HG02840 (cell line): ENCODE measurements around the gene FASTKD1.
"Not testable (repeated sequence)": the region's sequence is repeated elsewhere in the genome, so short reads cannot be mapped to it uniquely, and the experiment has no call there.

Source experiments
- ATAC-seq: cut with Tn5 transposase; IDR thresholded peaks from one replicate; pipeline ENCODE4 v1.9.1; 2021; ENCODE audit warnings: mild to moderate bottlenecking, moderate library complexity, moderate number of reproducible peaks; ENCODE audit not compliant: unreplicated experiment, low FRiP score

The FASTKD1 gene

DNA sequence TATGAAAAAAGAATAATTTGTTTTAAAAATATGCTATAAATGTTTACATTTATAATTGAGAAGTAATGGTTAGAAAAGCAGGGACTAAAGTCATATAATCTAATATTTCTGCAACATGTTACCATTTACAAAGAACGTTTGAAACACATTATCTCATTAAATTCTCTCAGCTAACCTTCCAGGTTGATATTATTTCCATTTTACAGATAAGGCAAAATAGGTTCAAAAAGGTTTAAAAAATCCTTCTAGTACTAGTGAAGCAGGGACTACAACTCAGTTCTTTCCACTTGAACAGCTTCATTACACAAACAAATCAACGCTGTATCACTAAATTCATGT, 875 bp downstream of the FASTKD1 start:
- ATAC-seq, result no peak

DNA sequence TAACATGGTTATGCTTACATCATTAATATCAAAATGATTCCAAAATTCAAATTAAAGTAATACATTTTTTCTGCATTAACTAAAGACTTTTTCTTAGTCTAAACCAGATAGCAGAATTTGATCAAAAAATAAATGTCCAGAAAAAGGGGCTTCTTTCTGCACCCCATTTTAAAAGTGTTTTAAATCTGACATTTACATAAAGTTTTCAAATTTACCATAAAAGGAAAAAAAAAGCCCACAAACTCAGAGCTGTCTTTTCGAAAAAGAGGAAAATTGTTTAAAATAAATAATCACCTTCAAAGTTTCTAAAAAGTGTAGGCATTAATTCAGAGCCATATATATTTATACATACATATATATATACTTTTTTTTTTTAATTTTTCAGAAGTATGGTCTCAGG, 1.5 kb downstream of the FASTKD1 start:
- no peak for ATAC-seq

DNA sequence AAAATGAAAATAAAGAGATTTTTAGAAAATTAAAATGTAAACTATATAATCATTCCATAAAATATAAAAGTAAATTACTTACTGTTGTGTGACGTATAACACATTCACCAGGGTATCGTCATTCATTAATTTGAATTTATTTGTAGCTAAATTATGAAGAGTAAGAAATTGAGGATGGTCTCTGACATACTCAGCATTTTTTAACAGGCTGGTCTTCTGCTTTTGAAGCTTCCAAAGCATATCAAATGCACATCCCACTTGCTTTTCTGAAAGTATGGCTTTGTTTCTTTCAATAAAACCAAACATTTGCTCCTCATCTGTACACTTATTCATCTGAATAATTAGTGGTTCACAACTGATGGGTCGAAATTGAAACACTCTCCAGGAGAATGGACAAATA, 2.1 kb downstream of the FASTKD1 start:
- no peak for ATAC-seq

DNA sequence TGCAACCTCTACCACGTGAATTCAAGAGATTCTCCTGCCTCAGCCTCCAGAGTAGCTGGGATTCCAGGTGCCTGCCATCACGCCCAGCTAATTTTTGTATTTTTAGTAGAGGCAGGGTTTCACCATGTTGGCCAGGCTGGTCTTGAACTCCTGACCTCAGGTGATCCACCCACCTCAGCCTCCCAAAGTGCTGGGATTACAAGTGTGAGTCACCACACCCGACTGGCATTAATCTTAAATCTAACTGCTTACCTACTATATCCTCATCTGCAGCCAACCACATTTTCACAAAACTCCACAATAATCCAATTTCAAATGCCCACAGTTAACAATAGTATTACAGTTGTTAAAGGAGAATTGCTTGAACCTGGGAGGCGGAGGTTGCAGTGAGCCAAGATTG, 2.9 kb downstream of the FASTKD1 start:
- not testable (repeated sequence) for ATAC-seq

DNA sequence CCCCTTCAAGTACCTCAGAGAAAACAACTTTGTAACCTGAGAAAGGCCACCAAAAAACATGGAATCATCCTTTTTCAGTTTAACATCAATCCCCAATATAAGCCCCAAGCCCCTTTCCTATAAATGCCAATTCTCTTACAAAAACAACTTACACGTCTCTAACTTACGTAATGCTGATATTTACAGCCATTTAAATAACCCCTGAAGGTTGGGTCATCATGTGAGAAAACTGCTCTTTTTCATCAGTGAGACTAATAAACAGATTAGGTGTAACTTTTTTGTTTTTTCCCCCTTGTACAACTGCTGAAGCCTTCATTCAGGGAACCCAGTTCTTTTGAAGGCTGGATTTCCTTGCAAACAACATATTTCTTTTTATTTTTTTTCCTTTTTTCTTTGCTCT, 3.7 kb downstream of the FASTKD1 start:
- no peak for ATAC-seq

DNA sequence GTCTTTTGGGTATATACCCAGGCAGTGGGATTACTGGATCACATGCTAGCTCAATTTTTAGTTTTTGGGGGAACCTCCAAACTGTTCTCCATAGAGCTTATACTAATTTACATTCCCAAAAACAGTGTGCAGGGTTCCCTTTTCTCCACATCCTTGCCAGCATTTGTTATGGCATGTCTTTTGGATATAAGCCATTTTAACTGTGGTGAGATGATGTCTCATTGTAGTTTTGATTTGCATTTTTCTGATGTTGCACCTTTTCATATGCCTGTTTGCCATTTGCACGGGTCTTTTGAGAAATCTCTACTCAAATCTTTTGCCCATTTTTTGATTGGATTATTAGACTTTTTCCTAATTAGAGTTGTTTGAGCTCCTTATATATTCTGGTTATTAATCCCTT, 8.0 kb downstream of the FASTKD1 start:
- ATAC-seq, result no peak

DNA sequence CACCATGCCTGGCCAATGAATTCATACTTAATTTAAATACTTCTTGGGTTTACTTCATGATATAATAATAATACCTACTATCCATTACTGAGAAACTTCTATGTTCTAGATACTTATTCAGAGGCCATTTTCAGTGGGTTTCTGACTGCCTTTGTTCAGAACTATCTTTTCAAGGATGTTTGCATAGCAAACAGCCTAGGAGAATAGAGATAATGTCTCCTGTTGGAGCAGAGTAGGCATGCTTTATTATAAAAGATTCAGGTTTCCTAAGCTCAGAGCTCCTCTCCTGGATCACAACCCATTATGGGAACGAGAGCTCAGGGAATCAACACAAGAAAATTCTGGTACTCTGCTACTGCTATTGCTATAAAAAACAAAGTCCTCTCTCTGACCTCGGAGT, 11.1 kb downstream of the FASTKD1 start:
- ATAC-seq, result no peak

DNA sequence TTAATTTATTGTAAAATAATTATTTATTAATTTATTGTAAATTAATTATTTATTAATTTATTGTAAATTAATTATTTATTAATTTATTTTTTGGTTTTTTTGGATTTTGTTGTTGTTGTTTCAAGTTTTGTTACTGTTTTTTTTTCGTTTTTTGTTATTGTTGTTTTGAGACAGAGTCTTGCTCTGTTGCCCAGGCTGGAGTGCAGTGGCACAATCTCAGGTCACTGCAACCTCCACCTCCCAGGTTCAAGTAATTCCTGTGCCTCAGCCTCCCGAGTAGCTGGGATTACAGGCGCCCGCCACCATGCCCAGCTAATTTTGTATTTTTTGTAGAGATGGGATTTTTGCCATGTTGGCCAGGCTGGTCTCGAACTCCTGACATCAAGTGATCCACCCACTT, 11.6 kb downstream of the FASTKD1 start:
- ATAC-seq, result not testable (repeated sequence)

DNA sequence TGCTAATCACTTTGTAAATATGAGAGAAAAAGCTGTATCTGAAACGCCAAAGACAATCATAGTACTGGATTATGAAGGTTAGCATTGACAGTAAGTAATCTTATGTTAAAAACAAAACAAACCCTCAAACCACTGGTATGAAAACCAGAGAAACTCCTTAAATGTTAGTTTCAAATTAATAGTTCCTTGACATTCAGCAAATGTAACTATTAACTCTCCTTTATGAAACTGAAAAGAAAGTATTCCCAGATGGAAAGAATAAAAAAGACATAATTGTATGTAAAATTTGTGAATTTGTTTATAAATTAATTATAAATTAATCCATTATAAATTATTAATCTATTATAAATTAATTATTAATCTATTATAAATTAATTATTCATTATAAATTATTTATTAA, 12.3 kb downstream of the FASTKD1 start:
- ATAC-seq, result no peak

DNA sequence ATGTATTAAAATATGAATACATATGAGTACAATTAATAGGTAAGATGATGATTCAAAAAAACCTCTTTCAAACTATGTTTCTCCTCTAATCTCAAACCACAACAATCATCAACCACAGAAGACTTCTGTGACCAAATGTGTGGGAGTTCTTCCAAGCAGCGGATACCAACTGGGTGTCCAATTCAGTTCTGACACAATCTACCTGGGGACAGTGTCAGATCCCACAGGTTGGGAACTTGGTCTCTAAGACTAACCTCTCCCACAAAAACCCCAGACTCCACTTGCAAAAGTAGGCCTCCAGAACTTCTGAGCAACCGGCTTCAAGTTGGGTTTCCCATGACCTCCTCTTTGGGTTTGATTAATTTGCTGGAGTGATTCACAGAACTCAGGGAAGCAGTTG, 26.9 kb downstream of the FASTKD1 start:
- no peak for ATAC-seq

DNA sequence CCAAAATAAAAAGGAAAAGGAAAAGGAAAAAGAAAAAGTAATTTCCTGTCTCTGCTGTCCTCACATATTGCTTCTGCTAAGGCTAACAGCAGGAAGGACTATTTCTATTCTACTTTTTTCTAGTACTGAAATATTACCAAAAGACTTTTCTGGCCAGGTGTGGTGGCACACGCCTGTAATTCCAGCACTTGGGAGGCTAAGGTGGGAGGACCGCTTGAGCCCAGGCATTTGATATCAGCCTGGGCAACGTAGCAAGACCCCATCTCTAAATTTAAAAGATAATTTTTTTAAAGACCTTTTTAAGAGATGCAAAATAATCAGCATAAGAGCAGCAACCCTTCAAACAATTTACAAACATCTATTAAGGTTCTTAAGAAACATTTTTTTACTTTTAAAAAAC, 31.2 kb downstream of the FASTKD1 start:
- no peak for ATAC-seq

DNA sequence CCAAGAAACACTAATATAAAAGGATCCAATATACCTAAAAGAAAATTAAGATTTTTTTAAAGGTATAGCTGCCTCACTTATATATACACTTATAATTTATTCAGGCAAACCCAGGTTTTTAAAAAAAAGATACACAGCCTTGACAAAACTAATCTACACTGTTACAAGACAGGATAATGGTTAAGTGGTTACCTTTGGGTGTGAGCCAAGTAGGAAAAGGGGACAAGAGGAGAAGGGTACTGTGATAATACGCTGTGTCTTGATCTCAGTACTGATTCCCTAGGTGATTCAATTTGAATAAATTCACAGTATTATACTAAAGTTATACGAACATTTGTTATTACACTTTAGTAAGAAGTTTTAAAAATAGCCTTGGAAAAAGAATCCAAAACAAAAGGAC, 33.5 kb downstream of the FASTKD1 start:
- no peak for ATAC-seq

DNA sequence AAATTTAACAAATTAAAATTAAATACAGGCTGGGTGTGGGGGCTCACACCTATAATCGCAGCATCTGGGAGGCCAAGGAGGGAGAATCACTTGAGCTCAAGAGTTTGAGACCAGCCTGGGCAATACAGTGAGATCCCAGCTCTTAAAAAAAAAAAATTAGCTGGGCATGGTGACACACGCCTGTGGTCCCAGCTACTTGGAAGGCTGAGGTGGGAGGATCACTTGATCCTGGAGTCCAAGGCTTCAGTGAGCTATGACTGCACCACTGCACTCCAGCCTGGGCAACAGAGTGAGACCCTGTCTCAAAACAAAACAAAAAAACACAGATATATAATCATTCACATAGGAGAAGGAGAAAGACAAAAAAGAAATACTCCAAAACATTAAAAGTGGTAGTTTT, 34.2 kb downstream of the FASTKD1 start:
- not testable (repeated sequence) for ATAC-seq

DNA sequence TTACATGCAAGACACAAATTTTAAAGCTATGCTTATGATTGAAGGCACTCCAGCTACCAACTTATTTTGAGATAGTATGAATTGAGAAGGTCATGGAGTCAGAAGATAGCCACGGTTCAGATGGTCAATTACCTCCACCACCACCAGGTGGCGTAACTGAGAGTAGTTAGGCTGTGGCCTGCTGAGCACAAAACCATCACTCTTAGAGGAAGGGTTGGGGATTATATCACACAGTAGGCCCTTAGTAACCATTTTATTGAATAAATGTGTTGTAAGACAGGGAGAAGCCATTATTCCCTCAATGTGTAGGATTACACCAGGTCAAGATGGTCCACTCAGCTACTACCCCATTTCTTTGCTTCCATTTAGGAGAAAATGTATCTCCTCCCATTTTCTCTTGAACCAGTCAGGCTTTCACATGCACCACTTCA, 45.4 kb downstream of the FASTKD1 start:
- ATAC-seq, result no peak

DNA sequence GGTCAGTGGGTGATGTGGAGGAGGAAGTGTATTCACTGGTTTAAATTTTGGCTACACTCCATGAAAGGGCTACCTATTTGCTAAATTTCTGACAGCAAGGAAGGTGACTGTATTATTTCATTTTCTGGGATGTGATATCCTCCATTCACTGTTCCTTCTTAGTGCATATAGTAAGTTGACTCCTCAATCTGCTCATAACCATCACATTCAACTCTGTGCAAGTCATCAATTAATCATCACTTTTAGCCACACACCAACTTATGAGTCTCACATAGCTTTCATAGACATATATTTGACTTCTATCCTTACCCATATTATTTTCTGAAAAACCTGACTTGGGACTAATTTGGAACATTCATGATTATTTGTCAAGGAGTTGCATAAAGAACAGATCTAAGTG, 47.2 kb downstream of the FASTKD1 start:
- ATAC-seq, result no peak

DNA sequence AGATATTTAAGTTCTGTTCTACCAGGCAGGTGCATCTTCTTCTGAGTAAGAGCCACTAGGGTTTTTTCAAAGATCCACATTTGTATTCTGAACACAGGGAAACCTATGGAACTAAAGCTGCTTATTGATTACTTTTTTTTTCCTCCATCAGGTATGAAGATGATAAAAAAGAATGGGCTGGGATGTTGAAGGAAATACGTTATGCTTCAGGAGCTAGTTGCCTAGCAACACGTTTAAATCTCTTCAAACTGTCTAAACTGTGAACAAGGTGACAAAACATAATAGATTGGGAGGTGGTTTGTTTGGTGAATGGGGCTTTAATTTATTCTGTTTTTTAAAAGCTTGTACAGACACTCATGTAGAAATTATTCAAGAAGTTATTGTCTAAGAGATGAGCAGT, 48.2 kb downstream of the FASTKD1 start:
- no peak for ATAC-seq

DNA sequence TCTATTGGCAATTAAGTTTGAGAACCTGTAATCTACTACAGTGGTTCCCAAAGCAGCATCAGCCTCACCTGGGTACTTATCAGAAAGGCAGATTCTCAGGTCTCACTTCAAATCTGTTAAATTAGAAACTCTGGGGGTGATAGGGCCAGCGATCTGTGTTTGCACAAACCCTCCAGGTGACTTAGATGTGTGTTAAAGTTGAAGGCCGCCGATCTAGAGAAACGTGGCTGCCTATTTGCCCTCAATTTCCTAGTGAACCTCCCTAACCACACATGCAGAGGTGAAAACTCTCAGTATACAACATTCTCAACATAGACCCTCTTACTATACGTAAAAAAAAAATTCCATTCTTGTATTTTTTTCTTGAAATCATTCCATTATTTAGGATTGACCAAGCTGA, 50.0 kb downstream of the FASTKD1 start:
- no peak for ATAC-seq

DNA sequence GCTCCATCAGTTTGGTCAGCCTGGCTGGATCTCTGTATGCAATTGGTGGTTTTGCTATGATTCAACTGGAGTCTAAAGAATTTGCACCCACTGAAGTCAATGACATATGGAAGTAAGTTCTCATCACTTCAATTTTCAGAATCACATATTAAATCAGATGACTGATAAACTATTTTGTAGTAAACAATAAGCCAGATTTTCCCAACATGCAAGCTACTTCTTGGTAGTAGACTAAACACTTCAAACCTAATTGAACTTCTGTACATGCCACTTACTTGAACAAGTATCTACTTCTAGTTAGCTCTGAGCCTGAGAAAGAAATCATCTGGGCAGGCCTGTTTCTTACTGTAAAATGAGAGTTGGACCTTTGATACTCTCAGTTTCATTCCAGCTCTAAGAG, 52.8 kb downstream of the FASTKD1 start:
- no peak for ATAC-seq

DNA sequence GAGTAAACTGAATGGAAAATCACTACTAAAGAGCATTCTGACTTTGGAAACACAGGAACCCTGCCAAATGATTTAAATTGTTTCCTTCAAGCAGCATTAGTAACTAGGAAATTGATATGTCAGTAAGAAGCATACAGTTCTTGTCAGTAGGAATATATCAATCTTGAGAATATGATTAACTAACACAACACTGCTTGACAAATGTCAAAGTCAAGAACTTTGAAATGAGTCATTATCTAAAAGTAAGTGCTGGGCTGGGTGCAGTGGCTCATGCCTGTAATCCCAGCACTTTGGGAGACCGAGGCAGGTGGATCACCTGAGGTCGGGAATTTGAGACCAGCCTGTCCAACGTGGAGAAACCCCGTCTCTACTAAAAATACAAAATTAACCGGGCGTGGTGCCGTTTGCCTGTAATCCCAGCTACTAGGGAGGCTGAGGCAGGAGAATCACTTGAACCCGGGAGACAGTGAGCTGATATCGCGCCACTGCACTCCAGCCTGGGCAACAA, 57.1 kb downstream of the FASTKD1 start:
- ATAC-seq, result not testable (repeated sequence)

DNA sequence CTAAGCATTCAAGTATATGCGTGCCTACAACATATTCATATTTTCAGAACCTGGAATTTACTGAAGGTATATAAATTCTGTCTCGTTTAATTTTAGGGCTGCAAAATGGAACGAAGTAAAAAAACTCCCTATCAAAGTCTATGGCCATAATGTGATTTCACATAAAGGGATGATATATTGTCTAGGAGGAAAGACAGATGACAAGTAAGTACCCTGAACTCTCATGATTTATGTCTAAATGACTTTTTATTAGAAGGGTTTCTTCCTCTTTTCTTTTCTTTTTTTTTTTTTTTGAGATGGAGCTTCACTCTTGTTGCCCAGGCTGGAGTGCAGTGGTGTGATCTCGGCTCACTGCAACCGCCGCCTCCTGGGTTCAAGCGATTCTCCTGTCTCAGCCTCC, 58.9 kb downstream of the FASTKD1 start:
- not testable (repeated sequence) for ATAC-seq

DNA sequence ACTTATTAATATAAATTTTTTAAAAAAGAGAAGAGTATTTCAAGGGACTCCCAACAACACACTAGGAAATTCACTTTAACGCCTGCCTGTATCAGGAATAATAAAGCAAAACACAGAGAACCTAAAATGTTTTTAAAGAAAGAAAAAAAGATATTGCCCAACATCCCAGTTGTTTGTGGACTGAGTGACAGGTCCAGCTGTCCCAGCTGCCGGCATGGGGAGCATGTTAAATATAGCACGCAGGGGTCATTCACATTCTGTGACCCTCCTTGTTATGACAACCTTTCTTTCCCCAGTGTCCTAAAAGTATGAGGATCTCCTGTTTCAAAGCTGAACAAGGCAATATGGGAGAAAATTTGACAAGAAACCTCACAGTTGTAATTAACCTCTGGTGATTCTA, 59.7 kb downstream of the FASTKD1 start:
- ATAC-seq, result no peak

DNA sequence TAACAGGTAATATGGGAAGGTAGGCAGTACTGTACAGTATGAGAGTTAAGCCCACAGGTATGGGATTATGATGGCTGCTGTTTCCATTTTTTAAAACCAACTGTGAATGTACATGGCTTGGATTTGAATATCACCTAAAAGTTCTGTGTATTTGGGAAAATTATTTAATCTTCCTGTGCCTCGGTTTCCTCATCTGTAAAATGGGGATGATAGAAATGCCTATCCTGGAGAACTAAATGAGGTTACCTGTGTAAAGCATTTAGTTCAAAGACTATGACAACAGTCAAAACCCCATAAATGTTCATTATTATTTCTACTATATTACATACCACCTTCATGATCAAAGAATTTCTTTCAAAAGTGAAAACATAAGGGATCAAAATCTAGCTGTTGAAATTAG, 60.6 kb downstream of the FASTKD1 start:
- ATAC-seq, result no peak

DNA sequence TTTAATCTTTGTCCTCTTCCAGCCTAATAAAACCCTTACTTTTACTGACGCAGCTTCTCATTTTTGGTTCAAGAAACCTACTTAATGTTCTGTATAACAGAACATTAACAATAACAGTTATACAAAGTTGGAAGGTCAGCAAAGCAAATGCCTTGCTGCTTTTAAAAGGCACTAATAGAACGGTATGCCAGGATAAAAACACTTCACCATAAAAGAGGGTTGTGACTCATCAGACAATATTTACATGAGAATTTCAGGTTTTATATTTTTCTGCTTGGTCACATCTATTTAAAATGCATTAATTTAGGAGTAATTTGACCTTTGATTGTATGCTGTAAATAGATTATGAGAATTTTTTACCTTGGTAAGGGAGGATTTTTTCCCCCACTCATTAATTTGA, 61.1 kb downstream of the FASTKD1 start:
- no peak for ATAC-seq
